Activated T-helper 1 cell treated with anti-CD3 and anti-CD28 coated beads, Interleukin-12 subunit alpha, Interleukin-12 subunit beta, Interleukin-2, Interleukin-4 antibody, amounts not matched to agents 30 ng/mL and 10 ng/mL and 1 ng/mL, durations not matched to agents 14 hours and 24 hours and 36 hours (primary cell): Measurements from ENCODE around the gene ABL2. TPM values are rescaled to one million over a fixed set of nuclear protein-coding genes. Genes with fewer than 3 reads are reported as not detected.
"Not testable (repeated sequence)": the region's sequence is repeated elsewhere in the genome, so short reads cannot be mapped to it uniquely, and the experiment has no call there.

Experiments used
- DNase-seq: peaks from one replicate; pipeline ENCODE4 v3.0.0; 2021; ENCODE audit warnings: low spot score
- H3K27ac Mint-ChIP-seq: one replicate; pipeline ENCODE4 v1.8.0; 2021; ENCODE audit warnings: mild to moderate bottlenecking, mixed read lengths
- H3K27me3 Mint-ChIP-seq: one replicate; pipeline ENCODE4 v1.8.0; 2022; ENCODE audit warnings: mild to moderate bottlenecking, moderate library complexity, mixed read lengths; ENCODE audit not compliant: insufficient read depth
- H3K36me3 Mint-ChIP-seq: one replicate; pipeline ENCODE4 v1.8.0; 2021; ENCODE audit warnings: low read depth, mixed read lengths
- H3K4me1 Mint-ChIP-seq: one replicate; pipeline ENCODE4 v1.8.0; 2021; ENCODE audit warnings: low read depth, mixed read lengths
- H3K4me3 Mint-ChIP-seq: one replicate; pipeline ENCODE4 v1.8.0; 2021; ENCODE audit warnings: mild to moderate bottlenecking, moderate library complexity, mixed read lengths
- H3K9me3 Mint-ChIP-seq: one replicate; pipeline ENCODE4 v1.8.0; 2021; ENCODE audit warnings: mixed read lengths
- intact Hi-C: fragments of 100-400 bp; cut with micrococcal nuclease; formaldehyde crosslinking; loops from one replicate; pipeline ENCODE4 v1.15.1; 2024
- total RNA-seq: library from RNA; stranded (reverse); gene quantifications from 2 replicates; pipeline ENCODE4 v1.2.3, GENCODE V29; 2022

ABL2 gene
- total RNA-seq, 1 donor from 2014 or later = 9.5 TPM

- Mint-ChIP-seq H3K4me1 (peaks cover 24% of the 10 kb centered on the region), H3K36me3 (peaks cover 6% of the 10 kb centered on the region), H3K27ac (no peak overlapping the region), H3K27me3 (no peaks in the 10 kb centered on the region), H3K9me3 (no peaks in the 10 kb centered on the region), H3K4me3 (no peak overlapping the region)
- no peak for DNase-seq
- intact Hi-C loops = no loop called here
Measured at GRCh38 chr1:179137617-179138255, 91.7 kb downstream of the ABL2 start.

- H3K4me1 Mint-ChIP-seq, H3K27ac Mint-ChIP-seq, H3K4me3 Mint-ChIP-seq, intact Hi-C loops, H3K9me3 Mint-ChIP-seq, H3K36me3 Mint-ChIP-seq, DNase-seq, H3K27me3 Mint-ChIP-seq: not testable (repeated sequence)
Measured at GRCh38 chr1:179135707-179136106, 93.8 kb downstream of the ABL2 start.

- H3K9me3 Mint-ChIP-seq, intact Hi-C loops, H3K4me3 Mint-ChIP-seq, H3K27me3 Mint-ChIP-seq, H3K27ac Mint-ChIP-seq, H3K4me1 Mint-ChIP-seq, DNase-seq: not testable (repeated sequence)
- H3K36me3 Mint-ChIP-seq = peaks cover 11% of the 10 kb centered on the region
Measured at GRCh38 chr1:179135168-179135567, 94.3 kb downstream of the ABL2 start.

GRCh38 chr1:179129702-179130473 is 99.6 kb downstream of the ABL2 start:
- Mint-ChIP-seq H3K36me3 (peaks cover 12% of the 10 kb centered on the region), H3K27me3 (no peaks in the 10 kb centered on the region), H3K4me1 (peaks cover 18% of the 10 kb centered on the region), H3K27ac (peak overlapping the region; percentile 88), H3K9me3 (no peaks in the 10 kb centered on the region), H3K4me3 (peak overlapping the region; percentile 64)
- intact Hi-C loops = loop anchor here (1.0 to 5.0 kb wide), 7 partner anchors 11 to 1502 kb away; partner anchors contain the start of genes AXDND1 and XPR1
- no peak for DNase-seq

GRCh38 chr1:179128520-179128919 is 101.0 kb downstream of the ABL2 start:
- Mint-ChIP-seq H3K4me1 (peaks cover 18% of the 10 kb centered on the region), H3K27ac (no peak overlapping the region), H3K4me3 (no peak overlapping the region), H3K27me3 (no peaks in the 10 kb centered on the region), H3K9me3 (no peaks in the 10 kb centered on the region), H3K36me3 (peaks cover 12% of the 10 kb centered on the region)
- no peak for DNase-seq
- intact Hi-C loops = loop anchor here (2.0 to 5.0 kb wide), 2 partner anchors 170 to 1504 kb away; partner anchors contain the start of gene XPR1

GRCh38 chr1:179127163-179127895 is 102.1 kb downstream of the ABL2 start:
- H3K4me3 Mint-ChIP-seq = no peak overlapping the region
- H3K27ac Mint-ChIP-seq = no peak overlapping the region
- no peaks in the 10 kb centered on the region for H3K9me3 Mint-ChIP-seq
- intact Hi-C loops = loop anchor here (5.0 kb wide), 1 partner anchor 1505 kb away; the partner anchor contains the start of gene XPR1
- H3K4me1 Mint-ChIP-seq = peaks cover 18% of the 10 kb centered on the region
- no peak for DNase-seq
- H3K36me3 Mint-ChIP-seq = peaks cover 8% of the 10 kb centered on the region
- H3K27me3 Mint-ChIP-seq = no peaks in the 10 kb centered on the region

GRCh38 chr1:179126338-179127060 is 103.0 kb downstream of the ABL2 start:
- Mint-ChIP-seq H3K4me1 (peaks cover 19% of the 10 kb centered on the region), H3K27me3 (no peaks in the 10 kb centered on the region), H3K4me3 (no peak overlapping the region), H3K36me3 (peaks cover 10% of the 10 kb centered on the region), H3K27ac (no peak overlapping the region), H3K9me3 (no peaks in the 10 kb centered on the region)
- no peak for DNase-seq
- intact Hi-C loops = loop anchor here (5.0 kb wide), 1 partner anchor 1506 kb away; the partner anchor contains the start of gene XPR1

- DNase-seq = no peak
- H3K4me3 Mint-ChIP-seq = no peak overlapping the region
- no peak overlapping the region for H3K27ac Mint-ChIP-seq
- no peaks in the 10 kb centered on the region for H3K27me3 Mint-ChIP-seq
- intact Hi-C loops = loop anchor here (5.0 kb wide), 1 partner anchor 1507 kb away; the partner anchor contains the start of gene XPR1
- H3K4me1 Mint-ChIP-seq = peaks cover 19% of the 10 kb centered on the region
- peaks cover 5% of the 10 kb centered on the region for H3K36me3 Mint-ChIP-seq
- H3K9me3 Mint-ChIP-seq = no peaks in the 10 kb centered on the region
Measured at GRCh38 chr1:179124873-179125272, 104.6 kb downstream of the ABL2 start.

GRCh38 chr1:179121159-179121938 is 108.1 kb downstream of the ABL2 start:
- no peak overlapping the region for H3K4me3 Mint-ChIP-seq
- peaks cover 9% of the 10 kb centered on the region for H3K4me1 Mint-ChIP-seq
- intact Hi-C loops = loop anchor here (1.0 to 2.0 kb wide), 5 partner anchors 41 to 248 kb away; partner anchors contain the start of gene AXDND1
- peak; percentile 13 for DNase-seq
- H3K36me3 Mint-ChIP-seq = peaks cover 12% of the 10 kb centered on the region
- no peak overlapping the region for H3K27ac Mint-ChIP-seq
- H3K9me3 Mint-ChIP-seq = no peaks in the 10 kb centered on the region
- no peaks in the 10 kb centered on the region for H3K27me3 Mint-ChIP-seq

- no peak for DNase-seq
- intact Hi-C loops = loop anchor here (1.0 to 2.0 kb wide), 5 partner anchors 40 to 249 kb away; partner anchors contain the start of gene AXDND1
- H3K9me3 Mint-ChIP-seq = no peaks in the 10 kb centered on the region
- no peak overlapping the region for H3K27ac Mint-ChIP-seq
- no peak overlapping the region for H3K4me3 Mint-ChIP-seq
- H3K27me3 Mint-ChIP-seq = no peaks in the 10 kb centered on the region
- H3K36me3 Mint-ChIP-seq = peaks cover 12% of the 10 kb centered on the region
- H3K4me1 Mint-ChIP-seq = peaks cover 9% of the 10 kb centered on the region
Measured at GRCh38 chr1:179120736-179121135, 108.7 kb downstream of the ABL2 start.

GRCh38 chr1:179119513-179119912 is 110.0 kb downstream of the ABL2 start:
- H3K27me3 Mint-ChIP-seq = no peaks in the 10 kb centered on the region
- DNase-seq = no peak
- H3K36me3 Mint-ChIP-seq = peaks cover 10% of the 10 kb centered on the region
- intact Hi-C loops = no loop called here
- H3K27ac Mint-ChIP-seq = no peak overlapping the region
- H3K9me3 Mint-ChIP-seq = no peaks in the 10 kb centered on the region
- peaks cover 9% of the 10 kb centered on the region for H3K4me1 Mint-ChIP-seq
- no peak overlapping the region for H3K4me3 Mint-ChIP-seq
